Neural cell (in vitro differentiated cells): ENCODE data around the gene GTF2A1. TPM values are rescaled to one million over a fixed set of nuclear protein-coding genes. Genes with fewer than 3 reads are reported as not detected.

ENCODE experiments used
- H2AFZ ChIP-seq: fragments of 200-600, 300-800 bp; sonication (generic), shearing (Covaris generic); 2 replicates; pipeline ENCODE4 v1.6.0; 2014; ENCODE audit warnings: low read depth, mild to moderate bottlenecking, antibody characterized with exemption, low read length, moderate library complexity
- H3F3A ChIP-seq: fragments of 200-600 bp; shearing (Covaris generic); 2 replicates; pipeline ENCODE4 v1.6.1; 2016; ENCODE audit warnings: mild to moderate bottlenecking, moderate library complexity, mixed read lengths, antibody characterized with exemption, low read length; ENCODE audit not compliant: insufficient read depth, poor library complexity, severe bottlenecking
- H3K27ac ChIP-seq: fragments of 200-600, 300-800 bp; sonication (generic), shearing (Covaris generic); 2 replicates; pipeline ENCODE4 v1.5.1; 2014; ENCODE audit warnings: mild to moderate bottlenecking, low read length, moderate library complexity
- H3K27me3 ChIP-seq: fragments of 300-800, 200-600 bp; sonication (generic), shearing (Covaris generic); 2 replicates; pipeline ENCODE4 v1.6.0; 2014; ENCODE audit warnings: mild to moderate bottlenecking, low read depth, low read length, moderate library complexity; ENCODE audit not compliant: insufficient read depth
- H3K36me3 ChIP-seq: fragments of 300-800, 200-600 bp; sonication (generic), shearing (Covaris generic); 2 replicates; pipeline ENCODE4 v1.5.1; 2014; ENCODE audit warnings: mild to moderate bottlenecking, antibody characterized with exemption, low read length, moderate library complexity; ENCODE audit not compliant: insufficient read depth
- H3K4me2 ChIP-seq: fragments of 300-800, 200-600 bp; sonication (generic), shearing (Covaris generic); 2 replicates; pipeline ENCODE4 v1.6.0; 2014; ENCODE audit warnings: mild to moderate bottlenecking, low read length
- H3K4me3 ChIP-seq: fragments of 300-800, 200-600 bp; sonication (generic), shearing (Covaris generic); 2 replicates; pipeline ENCODE4 v1.5.1; 2014; ENCODE audit warnings: mild to moderate bottlenecking, low read length, moderate library complexity
- H3K79me2 ChIP-seq: fragments of 200-600 bp; shearing (Covaris generic); replicated peaks from 2 replicates; pipeline ENCODE4 v1.6.0; 2014; ENCODE audit warnings: mild to moderate bottlenecking, low read length, moderate library complexity; ENCODE audit not compliant: insufficient read depth
- H3K9ac ChIP-seq: fragments of 300-800, 200-600 bp; sonication (generic), shearing (Covaris generic); 2 replicates; pipeline ENCODE4 v1.6.1; 2016; ENCODE audit warnings: mild to moderate bottlenecking, low read length, mixed read lengths
- H3K9me2 ChIP-seq: fragments of 200-600 bp; shearing (Covaris generic); 2 replicates; pipeline ENCODE4 v1.6.1; 2016; ENCODE audit warnings: mild to moderate bottlenecking, low read length, mixed read lengths; ENCODE audit not compliant: insufficient read depth
- H3K9me3 ChIP-seq: fragments of 200-600, 300-800 bp; sonication (generic), shearing (Covaris generic); 2 replicates; pipeline ENCODE4 v1.6.1; 2016; ENCODE audit warnings: mild to moderate bottlenecking, mixed run types, low read length, moderate library complexity, mixed read lengths
- H4K20me1 ChIP-seq: fragments of 200-600 bp; shearing (Covaris generic); 2 replicates; pipeline ENCODE4 v1.6.1; 2016; ENCODE audit warnings: mild to moderate bottlenecking, mixed run types; ENCODE audit not compliant: insufficient read depth
- EP300 ChIP-seq: fragments of 450-650 bp; conservative IDR thresholded peaks from 2 replicates; pipeline ENCODE4 v1.6.1; 2014; ENCODE audit warnings: antibody characterized with exemption, mild to moderate bottlenecking, moderate library complexity; ENCODE audit not compliant: poor library complexity, severe bottlenecking
- EZH2 ChIP-seq: fragments of 200-600, 300-800 bp; shearing (Covaris generic), sonication (generic); IDR thresholded peaks from 2 replicates; pipeline ENCODE4 v1.6.1; 2014; ENCODE audit warnings: antibody characterized with exemption, low read length, borderline replicate concordance, mild to moderate bottlenecking; ENCODE audit not compliant: insufficient read depth, poor library complexity, severe bottlenecking
- MXI1 ChIP-seq: fragments of 450-650 bp; conservative IDR thresholded peaks from 2 replicates; pipeline ENCODE4 v1.6.1; 2014; ENCODE audit warnings: antibody characterized with exemption, mild to moderate bottlenecking; ENCODE audit not compliant: poor library complexity, severe bottlenecking
- POLR2AphosphoS5 ChIP-seq: IDR thresholded peaks from 2 replicates; pipeline ENCODE4 v1.6.1; 2012
- RAD21 ChIP-seq: fragments of 450-650 bp; conservative IDR thresholded peaks from 2 replicates; pipeline ENCODE4 v1.6.1; 2014; ENCODE audit warnings: antibody characterized with exemption, mild to moderate bottlenecking, moderate library complexity
- SMC3 ChIP-seq: fragments of 450-650 bp; conservative IDR thresholded peaks from 2 replicates; pipeline ENCODE4 v1.6.1; 2014; ENCODE audit warnings: antibody characterized with exemption, mild to moderate bottlenecking, moderate library complexity; ENCODE audit not compliant: poor library complexity
- TAF1 ChIP-seq: IDR thresholded peaks from 2 replicates; pipeline ENCODE4 v1.6.1; 2012; ENCODE audit warnings: low read depth
- polyA plus RNA-seq: library from polyadenylated mRNA; depleted of rRNA; stranded (reverse); fragments of >200 nt; gene quantifications from 2 replicates; pipeline ENCODE4 v1.2.3, GENCODE V29; 2014
- TF ChIP-seq, protein P1 (sequence below): IDR thresholded peaks from 2 replicates; pipeline ENCODE4 v1.6.1; 2012; ENCODE audit warnings: borderline replicate concordance
- TF ChIP-seq, protein P2 (sequence below): fragments of 450-650 bp; IDR thresholded peaks from 2 replicates; pipeline ENCODE4 v1.5.1; 2014; ENCODE audit warnings: antibody characterized with exemption, mild to moderate bottlenecking, moderate library complexity; ENCODE audit not compliant: poor library complexity, severe bottlenecking

GTF2A1 gene
- polyA plus RNA-seq, 1 donor from 2014 or later, result 37.3 TPM

DNA sequence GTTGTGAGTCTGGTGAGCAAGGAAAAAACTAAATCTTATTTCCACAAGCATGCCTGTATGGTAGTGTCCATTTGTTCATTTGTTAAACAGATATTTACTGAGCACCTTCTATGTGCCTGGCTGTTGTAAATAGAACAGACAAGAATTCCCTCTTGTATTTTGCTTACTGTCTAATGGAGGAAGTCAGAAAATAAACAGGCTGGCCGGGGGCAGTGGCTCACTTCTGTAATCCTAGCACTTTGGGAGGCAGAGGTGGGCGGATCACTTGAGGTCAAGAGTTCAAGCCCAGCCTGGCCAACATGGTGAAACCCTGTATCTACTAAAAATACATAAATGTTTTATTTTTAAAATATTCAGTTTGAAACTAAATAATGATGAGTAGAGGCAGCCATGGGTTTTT, 79.3 kb downstream of the GTF2A1 start:
- no peak overlapping the region for H3K27ac ChIP-seq
- H4K20me1 ChIP-seq, result no peaks in the 10 kb centered on the region
- H3F3A ChIP-seq, result no peaks in the 10 kb centered on the region
- H3K79me2 ChIP-seq, result no peaks in the 10 kb centered on the region
- no peak overlapping the region for H3K4me2 ChIP-seq
- no peaks in the 10 kb centered on the region for H3K27me3 ChIP-seq
- TF ChIP-seq SMC3 (no peak), MXI1 (no peak), RAD21 (no peak), TAF1 (no peak), EP300 (no peak), EZH2 (no peak), POLR2AphosphoS5 (no peak)
- TF ChIP-seq, protein P1, sequence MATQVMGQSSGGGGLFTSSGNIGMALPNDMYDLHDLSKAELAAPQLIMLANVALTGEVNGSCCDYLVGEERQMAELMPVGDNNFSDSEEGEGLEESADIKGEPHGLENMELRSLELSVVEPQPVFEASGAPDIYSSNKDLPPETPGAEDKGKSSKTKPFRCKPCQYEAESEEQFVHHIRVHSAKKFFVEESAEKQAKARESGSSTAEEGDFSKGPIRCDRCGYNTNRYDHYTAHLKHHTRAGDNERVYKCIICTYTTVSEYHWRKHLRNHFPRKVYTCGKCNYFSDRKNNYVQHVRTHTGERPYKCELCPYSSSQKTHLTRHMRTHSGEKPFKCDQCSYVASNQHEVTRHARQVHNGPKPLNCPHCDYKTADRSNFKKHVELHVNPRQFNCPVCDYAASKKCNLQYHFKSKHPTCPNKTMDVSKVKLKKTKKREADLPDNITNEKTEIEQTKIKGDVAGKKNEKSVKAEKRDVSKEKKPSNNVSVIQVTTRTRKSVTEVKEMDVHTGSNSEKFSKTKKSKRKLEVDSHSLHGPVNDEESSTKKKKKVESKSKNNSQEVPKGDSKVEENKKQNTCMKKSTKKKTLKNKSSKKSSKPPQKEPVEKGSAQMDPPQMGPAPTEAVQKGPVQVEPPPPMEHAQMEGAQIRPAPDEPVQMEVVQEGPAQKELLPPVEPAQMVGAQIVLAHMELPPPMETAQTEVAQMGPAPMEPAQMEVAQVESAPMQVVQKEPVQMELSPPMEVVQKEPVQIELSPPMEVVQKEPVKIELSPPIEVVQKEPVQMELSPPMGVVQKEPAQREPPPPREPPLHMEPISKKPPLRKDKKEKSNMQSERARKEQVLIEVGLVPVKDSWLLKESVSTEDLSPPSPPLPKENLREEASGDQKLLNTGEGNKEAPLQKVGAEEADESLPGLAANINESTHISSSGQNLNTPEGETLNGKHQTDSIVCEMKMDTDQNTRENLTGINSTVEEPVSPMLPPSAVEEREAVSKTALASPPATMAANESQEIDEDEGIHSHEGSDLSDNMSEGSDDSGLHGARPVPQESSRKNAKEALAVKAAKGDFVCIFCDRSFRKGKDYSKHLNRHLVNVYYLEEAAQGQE, result no peak
- TF ChIP-seq, protein P2, sequence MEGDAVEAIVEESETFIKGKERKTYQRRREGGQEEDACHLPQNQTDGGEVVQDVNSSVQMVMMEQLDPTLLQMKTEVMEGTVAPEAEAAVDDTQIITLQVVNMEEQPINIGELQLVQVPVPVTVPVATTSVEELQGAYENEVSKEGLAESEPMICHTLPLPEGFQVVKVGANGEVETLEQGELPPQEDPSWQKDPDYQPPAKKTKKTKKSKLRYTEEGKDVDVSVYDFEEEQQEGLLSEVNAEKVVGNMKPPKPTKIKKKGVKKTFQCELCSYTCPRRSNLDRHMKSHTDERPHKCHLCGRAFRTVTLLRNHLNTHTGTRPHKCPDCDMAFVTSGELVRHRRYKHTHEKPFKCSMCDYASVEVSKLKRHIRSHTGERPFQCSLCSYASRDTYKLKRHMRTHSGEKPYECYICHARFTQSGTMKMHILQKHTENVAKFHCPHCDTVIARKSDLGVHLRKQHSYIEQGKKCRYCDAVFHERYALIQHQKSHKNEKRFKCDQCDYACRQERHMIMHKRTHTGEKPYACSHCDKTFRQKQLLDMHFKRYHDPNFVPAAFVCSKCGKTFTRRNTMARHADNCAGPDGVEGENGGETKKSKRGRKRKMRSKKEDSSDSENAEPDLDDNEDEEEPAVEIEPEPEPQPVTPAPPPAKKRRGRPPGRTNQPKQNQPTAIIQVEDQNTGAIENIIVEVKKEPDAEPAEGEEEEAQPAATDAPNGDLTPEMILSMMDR, result no peak
- no peak overlapping the region for H2AFZ ChIP-seq
- H3K36me3 ChIP-seq, result no peaks in the 10 kb centered on the region
- H3K9ac ChIP-seq, result no peak overlapping the region
- H3K9me3 ChIP-seq, result no peaks in the 10 kb centered on the region
- H3K9me2 ChIP-seq, result no peaks in the 10 kb centered on the region
- H3K4me3 ChIP-seq, result no peak overlapping the region

DNA sequence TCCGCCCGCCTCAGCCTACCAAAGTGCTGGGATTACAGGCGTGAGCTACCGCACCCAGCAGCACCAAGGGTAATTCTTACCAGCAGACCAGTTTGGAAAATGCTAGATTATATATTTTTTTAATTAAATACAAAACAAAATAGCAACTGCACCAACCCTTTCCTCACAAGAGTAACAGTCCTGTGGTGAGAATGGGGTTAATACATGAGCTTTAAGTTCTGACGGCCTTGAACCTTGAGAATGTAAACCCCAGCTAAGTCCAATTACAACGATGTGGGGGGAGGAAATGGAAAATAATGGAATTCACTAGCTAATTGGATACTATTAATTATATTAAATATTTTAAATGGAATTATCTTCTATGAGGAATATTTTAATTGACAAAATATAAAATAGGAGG, 82.3 kb downstream of the GTF2A1 start:
- H2AFZ ChIP-seq, result no peak overlapping the region
- TF ChIP-seq, protein P2, result no peak
- TF ChIP-seq MXI1, result no peak
- TF ChIP-seq, protein P1, result no peak
- TF ChIP-seq RAD21, result no peak
- no peak for TF ChIP-seq SMC3
- no peaks in the 10 kb centered on the region for H3K79me2 ChIP-seq
- no peak overlapping the region for H3K4me3 ChIP-seq
- no peaks in the 10 kb centered on the region for H3K27me3 ChIP-seq
- H3K27ac ChIP-seq, result peak overlapping the region; percentile 64
- no peaks in the 10 kb centered on the region for H3K9me2 ChIP-seq
- no peaks in the 10 kb centered on the region for H3K36me3 ChIP-seq
- no peak overlapping the region for H3K4me2 ChIP-seq
- no peak overlapping the region for H3K9ac ChIP-seq
- H3K9me3 ChIP-seq, result no peaks in the 10 kb centered on the region
- H4K20me1 ChIP-seq, result no peaks in the 10 kb centered on the region
- no peaks in the 10 kb centered on the region for H3F3A ChIP-seq
